Measurements from ENCODE around the gene ADAMTS12. TPM values are rescaled to one million over a fixed set of nuclear protein-coding genes. Genes with fewer than 3 reads are reported as not detected.

Gene ADAMTS12
- polyA plus RNA-seq, 1 of the 3 experiments (the other 2 are of a cell fraction): 2.5 TPM

- CTCF ChIA-PET: interaction anchor here (2.5 kb wide), 1 partner anchor 504 kb away, joined by 8 read pairs; no protein-coding TSS in a partner anchor
- no peak for DNase-seq
These were observed 47.9 kb upstream of the ADAMTS12 start for GRCh38 chr5:33939556-33940262.

GRCh38 chr5:33938881-33939280, 47.1 kb upstream of the ADAMTS12 start:
- Histone ChIP-seq H3K27me3 (ENCODE audit: insufficient read depth) (peaks cover 53% of the 10 kb centered on the region), H3K9me2 (no peaks in the 10 kb centered on the region), H3K4me3 (ENCODE audit: low read depth in 2 of 2, low read length in 1 of 2) (no peak overlapping the region), H3K9me3 (no peaks in the 10 kb centered on the region), H3K36me3 (replicated peaks in 1 of 2; ENCODE audit: control insufficient read depth in 1 of 2, insufficient read depth in 2 of 2, low read length in 1 of 2) (no peaks in the 10 kb centered on the region), H3K79me2 (ENCODE audit: insufficient read depth) (no peaks in the 10 kb centered on the region), H3K27ac (ENCODE audit: low read depth in 2 of 2, low read length in 1 of 2) (no peak overlapping the region), H3F3A (replicated peaks; ENCODE audit: insufficient read depth) (no peaks in the 10 kb centered on the region), H3K4me2 (no peak overlapping the region), H2AFZ (ENCODE audit: low read depth) (no peak overlapping the region), H3K9ac (no peak overlapping the region), H4K20me1 (ENCODE audit: insufficient read depth) (0 out of 2 replicates have a peak, but pooled peaks cover 4% of the 10 kb centered on the region), H3K4me1 (ENCODE audit: control insufficient read depth in 1 of 2, insufficient read depth in 2 of 2, low read depth in 1 of 2, low read length in 1 of 2) (peaks cover 0 to 6% of the 10 kb centered on the region in 2 experiments; a peak in 1 of 4 replicates)
- WGBS (ENCODE audit: low lambda C conversion rate): 62% methylated on average over 15 of the region's 15 CpGs
- ChIA-PET POLR2A (no interaction called here), CTCF (interaction anchor here (2.5 kb wide), 1 partner anchor 503 kb away, joined by 8 read pairs; no protein-coding TSS in a partner anchor)
- no peak for DNase-seq
- no peak for TF ChIP-seq SMC3 (IDR thresholded peaks at IDR 0.05; ENCODE audit: low read depth, low read length)
- TF ChIP-seq RXRA (IDR thresholded peaks at IDR 0.05; ENCODE audit: borderline replicate concordance, low read depth): no peak
- TF ChIP-seq PBX3 (IDR thresholded peaks at IDR 0.05): no peak
- no peak for TF ChIP-seq RAD21 (IDR thresholded peaks at IDR 0.05; ENCODE audit: low read length)
- TF ChIP-seq POLR2AphosphoS5 (IDR thresholded peaks at IDR 0.05; ENCODE audit: low read depth, low read length): no peak
- no peak for TF ChIP-seq SIN3A (IDR thresholded peaks at IDR 0.05; ENCODE audit: borderline replicate concordance, low read depth, low read length)
- no peak for TF ChIP-seq TCF12 (IDR thresholded peaks at IDR 0.05)
- TF ChIP-seq USF1 (IDR thresholded peaks at IDR 0.05; ENCODE audit: borderline replicate concordance, low read depth): no peak
- no peak for TF ChIP-seq MXI1 (IDR thresholded peaks at IDR 0.05; ENCODE audit: low read depth, low read length)
- TF ChIP-seq NRF1 (IDR thresholded peaks at IDR 0.05; ENCODE audit: low read depth, low read length): no peak
- no peak for TF ChIP-seq GABPA (IDR thresholded peaks at IDR 0.05; ENCODE audit: low read depth)
- no peak for TF ChIP-seq MAX (IDR thresholded peaks at IDR 0.05; ENCODE audit: low read depth)
- no peak for TF ChIP-seq IRF3 (IDR thresholded peaks at IDR 0.05; ENCODE audit: low read depth, low read length)

More at GRCh38 chr5:33939556-33940262, 47.9 kb upstream of the ADAMTS12 start:
- 0 out of 2 replicates have a peak, but pooled peaks cover 4% of the 10 kb centered on the region for H4K20me1 ChIP-seq (ENCODE audit: insufficient read depth)
- H3K9me3 ChIP-seq: no peaks in the 10 kb centered on the region
- H3K9me2 ChIP-seq: no peaks in the 10 kb centered on the region
- no peaks in the 10 kb centered on the region for H3K79me2 ChIP-seq (ENCODE audit: insufficient read depth)
- POLR2A ChIA-PET: no interaction called here
- TF ChIP-seq FOXM1 (IDR thresholded peaks at IDR 0.05; ENCODE audit: low read depth): no peak
- no peak for TF ChIP-seq TAF1 (IDR thresholded peaks at IDR 0.05; ENCODE audit: borderline replicate concordance, low read depth, low read length)
- no peak for TF ChIP-seq RCOR1 (IDR thresholded peaks at IDR 0.05; ENCODE audit: low read length)
- TF ChIP-seq GATA2 (CRISPR knock-in tag; IDR thresholded peaks at IDR 0.05): no peak
- no peak for TF ChIP-seq POLR2AphosphoS5 (IDR thresholded peaks at IDR 0.05; ENCODE audit: low read depth, low read length)
- no peak for TF ChIP-seq JUND (IDR thresholded peaks at IDR 0.05)
- no peak for TF ChIP-seq FOSL2 (IDR thresholded peaks at IDR 0.05; ENCODE audit: borderline replicate concordance, low read depth)
- TF ChIP-seq REST (IDR thresholded peaks at IDR 0.05; ENCODE audit: low read depth, low read length): no peak
- H3K27me3 ChIP-seq (ENCODE audit: insufficient read depth): peaks cover 53% of the 10 kb centered on the region
- no peak overlapping the region for H3K4me3 ChIP-seq (ENCODE audit: low read depth in 2 of 2, low read length in 1 of 2)
- no peaks in the 10 kb centered on the region for H3K36me3 ChIP-seq (replicated peaks in 1 of 2; ENCODE audit: control insufficient read depth in 1 of 2, insufficient read depth in 2 of 2, low read length in 1 of 2)
- peaks cover 0 to 6% of the 10 kb centered on the region in 2 experiments; a peak in 1 of 4 replicates for H3K4me1 ChIP-seq (ENCODE audit: control insufficient read depth in 1 of 2, insufficient read depth in 2 of 2, low read depth in 1 of 2, low read length in 1 of 2)
- H2AFZ ChIP-seq (ENCODE audit: low read depth): no peak overlapping the region
- 58% methylated on average over 8 of the region's 8 CpGs for WGBS (ENCODE audit: low lambda C conversion rate)
- no peak overlapping the region for H3K27ac ChIP-seq (ENCODE audit: low read depth in 2 of 2, low read length in 1 of 2)
- no peaks in the 10 kb centered on the region for H3F3A ChIP-seq (replicated peaks; ENCODE audit: insufficient read depth)
- no peak overlapping the region for H3K9ac ChIP-seq
- H3K4me2 ChIP-seq: no peak overlapping the region

Measured in SK-N-SH (cell line).